HUES48 (cell line): Measurements from ENCODE around the gene RTN4.
"Not testable (repeated sequence)": the region's sequence is repeated elsewhere in the genome, so short reads cannot be mapped to it uniquely, and the experiment has no call there.

Source experiments
- H3K27ac ChIP-seq: one replicate; pipeline ENCODE4 v1.7.0; 2013; ENCODE audit warnings: low read depth, low read length, inconsistent platforms
- H3K27me3 ChIP-seq: 2 replicates; pipeline ENCODE4 v1.6.1; 2013; ENCODE audit warnings: mild to moderate bottlenecking, low read length; ENCODE audit not compliant: control insufficient read depth, insufficient read depth
- H3K36me3 ChIP-seq: 2 replicates; pipeline ENCODE4 v1.6.1; 2013; ENCODE audit warnings: low read length; ENCODE audit not compliant: control insufficient read depth, insufficient read depth
- H3K4me1 ChIP-seq: 2 replicates; pipeline ENCODE4 v1.6.1; 2013; ENCODE audit warnings: mild to moderate bottlenecking, low read length; ENCODE audit not compliant: control insufficient read depth, insufficient read depth
- H3K4me3 ChIP-seq: 2 replicates; pipeline ENCODE4 v1.5.1; 2013; ENCODE audit warnings: mild to moderate bottlenecking, low read depth, low read length
- H3K9ac ChIP-seq: 2 replicates; pipeline ENCODE4 v1.6.1; 2013; ENCODE audit warnings: mild to moderate bottlenecking, low read depth, low read length, moderate library complexity
- H3K9me3 ChIP-seq: 2 replicates; pipeline ENCODE4 v1.6.1; 2013; ENCODE audit warnings: low read length; ENCODE audit not compliant: control insufficient read depth, insufficient read depth

RTN4 gene, protein sequence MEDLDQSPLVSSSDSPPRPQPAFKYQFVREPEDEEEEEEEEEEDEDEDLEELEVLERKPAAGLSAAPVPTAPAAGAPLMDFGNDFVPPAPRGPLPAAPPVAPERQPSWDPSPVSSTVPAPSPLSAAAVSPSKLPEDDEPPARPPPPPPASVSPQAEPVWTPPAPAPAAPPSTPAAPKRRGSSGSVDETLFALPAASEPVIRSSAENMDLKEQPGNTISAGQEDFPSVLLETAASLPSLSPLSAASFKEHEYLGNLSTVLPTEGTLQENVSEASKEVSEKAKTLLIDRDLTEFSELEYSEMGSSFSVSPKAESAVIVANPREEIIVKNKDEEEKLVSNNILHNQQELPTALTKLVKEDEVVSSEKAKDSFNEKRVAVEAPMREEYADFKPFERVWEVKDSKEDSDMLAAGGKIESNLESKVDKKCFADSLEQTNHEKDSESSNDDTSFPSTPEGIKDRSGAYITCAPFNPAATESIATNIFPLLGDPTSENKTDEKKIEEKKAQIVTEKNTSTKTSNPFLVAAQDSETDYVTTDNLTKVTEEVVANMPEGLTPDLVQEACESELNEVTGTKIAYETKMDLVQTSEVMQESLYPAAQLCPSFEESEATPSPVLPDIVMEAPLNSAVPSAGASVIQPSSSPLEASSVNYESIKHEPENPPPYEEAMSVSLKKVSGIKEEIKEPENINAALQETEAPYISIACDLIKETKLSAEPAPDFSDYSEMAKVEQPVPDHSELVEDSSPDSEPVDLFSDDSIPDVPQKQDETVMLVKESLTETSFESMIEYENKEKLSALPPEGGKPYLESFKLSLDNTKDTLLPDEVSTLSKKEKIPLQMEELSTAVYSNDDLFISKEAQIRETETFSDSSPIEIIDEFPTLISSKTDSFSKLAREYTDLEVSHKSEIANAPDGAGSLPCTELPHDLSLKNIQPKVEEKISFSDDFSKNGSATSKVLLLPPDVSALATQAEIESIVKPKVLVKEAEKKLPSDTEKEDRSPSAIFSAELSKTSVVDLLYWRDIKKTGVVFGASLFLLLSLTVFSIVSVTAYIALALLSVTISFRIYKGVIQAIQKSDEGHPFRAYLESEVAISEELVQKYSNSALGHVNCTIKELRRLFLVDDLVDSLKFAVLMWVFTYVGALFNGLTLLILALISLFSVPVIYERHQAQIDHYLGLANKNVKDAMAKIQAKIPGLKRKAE

DNA sequence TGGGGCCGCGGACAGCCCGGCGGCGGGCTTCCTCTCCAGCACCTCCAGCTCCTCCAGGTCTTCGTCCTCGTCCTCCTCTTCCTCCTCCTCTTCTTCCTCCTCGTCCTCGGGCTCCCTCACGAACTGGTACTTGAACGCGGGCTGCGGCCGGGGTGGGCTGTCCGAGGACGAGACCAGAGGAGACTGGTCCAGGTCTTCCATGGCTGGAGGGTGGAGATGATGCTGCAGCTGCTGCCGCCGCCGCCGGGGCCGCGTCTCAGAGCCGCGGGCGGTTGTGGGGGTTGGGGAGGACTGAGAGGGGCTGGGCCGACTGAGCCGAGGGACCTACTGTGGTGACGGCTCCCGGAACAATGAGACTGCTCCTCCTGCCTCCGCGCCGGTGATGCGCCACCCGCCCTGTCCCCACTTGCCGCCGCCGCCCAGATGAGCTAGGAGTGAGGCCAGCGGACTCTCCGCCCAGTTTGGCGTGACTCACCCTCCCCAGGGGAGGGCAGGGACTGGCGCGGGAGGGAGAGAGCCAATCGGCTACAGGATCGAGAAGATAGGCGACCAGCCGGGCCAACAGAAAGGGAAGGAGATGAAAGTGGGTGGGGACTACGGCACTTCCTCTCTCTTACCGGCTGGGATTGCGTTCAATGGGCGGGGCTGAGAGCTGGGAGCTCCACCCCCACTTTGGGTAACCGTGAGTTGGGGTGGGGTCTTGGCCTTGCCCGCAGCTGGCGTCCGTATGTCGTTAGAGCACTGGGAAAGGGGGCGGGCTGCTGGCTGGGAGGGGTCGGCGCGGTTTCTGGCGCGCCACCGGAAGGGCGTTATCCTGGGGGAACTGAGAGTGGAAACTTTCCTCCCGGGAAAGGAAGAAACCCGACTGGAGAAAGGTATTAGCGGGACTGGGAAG lies at the start of gene RTN4:
TSS of gene RTN4 (minus strand) at position 352 of the 895 bp plus-strand sequence. CDS start at position 201, 151 bp downstream.
- Histone ChIP-seq H3K27ac (peak within 1 kb of the TSS; percentile 100), H3K4me3 (peak within 1 kb of the TSS; percentile 93), H3K4me1 (peaks cover 25% of the 10 kb centered on the region), H3K27me3 (no peaks in the 10 kb centered on the region), H3K9ac (peak within 1 kb of the TSS; percentile 97), H3K9me3 (no peaks in the 10 kb centered on the region), H3K36me3 (no peaks in the 10 kb centered on the region)

DNA sequence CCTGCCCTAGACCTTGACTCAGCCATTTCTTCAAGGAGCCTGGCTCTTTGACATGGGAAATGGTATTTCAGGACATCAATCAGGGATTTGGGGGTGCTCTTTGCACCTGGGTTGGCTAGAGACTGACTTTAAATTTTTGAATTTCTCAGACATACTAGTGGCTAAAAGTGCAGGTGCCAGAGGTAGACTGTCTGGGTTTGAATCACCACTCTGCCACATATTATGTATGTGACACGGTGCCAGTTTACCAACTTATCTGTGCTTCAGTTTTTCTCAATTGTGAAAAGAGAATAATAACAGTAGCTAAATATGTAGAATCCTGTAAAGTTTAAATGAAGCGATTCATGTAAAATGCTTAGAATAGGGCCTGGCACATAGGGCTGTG lies 49.2 kb upstream of the RTN4 start:
- Histone ChIP-seq H3K4me1 (peaks cover 11% of the 10 kb centered on the region), H3K27ac (no peak overlapping the region)

DNA sequence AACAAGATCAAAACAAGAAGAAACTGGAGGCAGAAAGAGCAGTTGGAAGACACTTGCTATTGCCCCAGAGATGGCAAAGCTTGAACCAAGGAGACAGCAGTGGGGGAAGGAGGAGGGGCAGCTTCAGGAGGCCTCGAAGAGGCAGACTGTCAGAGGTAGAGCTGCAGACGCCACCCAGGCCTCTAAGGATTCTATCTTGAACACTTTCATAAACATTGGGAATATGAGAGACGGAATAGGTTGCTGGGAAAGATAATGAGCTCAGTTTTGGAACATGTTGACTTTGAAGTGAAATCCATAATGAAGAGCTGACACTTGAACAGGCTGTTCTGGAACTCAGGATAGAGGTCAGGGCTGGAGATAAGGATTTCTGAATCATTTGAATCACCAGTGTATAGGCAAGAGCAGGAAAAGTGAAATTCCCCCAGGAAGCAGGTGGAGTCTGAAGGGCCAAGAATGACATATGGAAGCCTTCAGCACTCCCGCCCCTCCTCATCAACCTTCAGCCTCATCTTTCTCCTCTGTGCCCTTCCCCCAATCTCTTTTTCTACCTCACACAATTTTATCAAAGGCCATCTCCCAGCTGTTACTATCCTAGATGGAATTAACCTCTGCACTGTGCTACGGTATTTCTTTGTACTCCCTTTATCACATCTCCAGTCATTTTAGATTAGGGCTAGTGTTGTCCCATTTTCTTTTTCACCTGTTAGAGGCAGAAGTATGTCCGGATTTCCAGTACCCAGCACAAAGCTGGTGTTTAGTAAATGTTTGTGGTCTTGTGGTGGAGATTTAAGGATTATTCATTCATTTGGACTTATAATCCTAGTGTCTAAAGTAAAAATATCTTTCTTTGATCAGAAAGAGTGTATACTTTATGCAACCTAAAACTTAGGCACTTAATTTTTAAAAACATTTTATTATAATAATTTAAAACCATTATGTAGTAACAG lies 47.5 kb upstream of the RTN4 start:
- Histone ChIP-seq H3K27ac (no peak overlapping the region), H3K27me3 (no peaks in the 10 kb centered on the region), H3K36me3 (no peaks in the 10 kb centered on the region), H3K9ac (no peak overlapping the region), H3K9me3 (no peaks in the 10 kb centered on the region), H3K4me1 (peaks cover 13% of the 10 kb centered on the region), H3K4me3 (no peak overlapping the region)

More for the DNA sequence above, 49.2 kb upstream of the RTN4 start:
- no peaks in the 10 kb centered on the region for H3K9me3 ChIP-seq
- H3K9ac ChIP-seq = no peak overlapping the region
- H3K36me3 ChIP-seq = no peaks in the 10 kb centered on the region
- H3K4me3 ChIP-seq = no peak overlapping the region
- H3K27me3 ChIP-seq = no peaks in the 10 kb centered on the region

DNA sequence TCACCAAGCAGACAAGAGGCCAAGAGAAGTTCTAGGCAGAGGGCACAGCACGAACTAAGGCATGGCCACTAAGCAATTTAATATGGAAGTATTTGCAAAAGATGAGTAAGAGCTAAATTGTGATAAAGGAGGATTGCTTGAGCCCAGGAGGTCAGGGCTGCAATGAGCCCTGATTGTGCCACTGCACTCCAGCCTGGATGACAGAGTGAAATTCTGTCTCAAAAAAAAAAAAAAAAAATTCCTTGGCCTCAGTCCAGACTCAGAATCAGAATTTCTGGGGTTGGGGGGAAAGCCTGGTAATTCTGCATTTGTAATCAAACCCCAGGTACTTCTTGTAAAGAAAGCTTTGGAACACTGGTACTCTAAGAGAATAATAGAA lies 46.8 kb upstream of the RTN4 start:
- no peak overlapping the region for H3K4me3 ChIP-seq
- no peaks in the 10 kb centered on the region for H3K27me3 ChIP-seq
- no peak overlapping the region for H3K9ac ChIP-seq
- no peaks in the 10 kb centered on the region for H3K9me3 ChIP-seq
- no peaks in the 10 kb centered on the region for H3K36me3 ChIP-seq
- H3K4me1 ChIP-seq = peaks cover 13% of the 10 kb centered on the region
- H3K27ac ChIP-seq = no peak overlapping the region

DNA sequence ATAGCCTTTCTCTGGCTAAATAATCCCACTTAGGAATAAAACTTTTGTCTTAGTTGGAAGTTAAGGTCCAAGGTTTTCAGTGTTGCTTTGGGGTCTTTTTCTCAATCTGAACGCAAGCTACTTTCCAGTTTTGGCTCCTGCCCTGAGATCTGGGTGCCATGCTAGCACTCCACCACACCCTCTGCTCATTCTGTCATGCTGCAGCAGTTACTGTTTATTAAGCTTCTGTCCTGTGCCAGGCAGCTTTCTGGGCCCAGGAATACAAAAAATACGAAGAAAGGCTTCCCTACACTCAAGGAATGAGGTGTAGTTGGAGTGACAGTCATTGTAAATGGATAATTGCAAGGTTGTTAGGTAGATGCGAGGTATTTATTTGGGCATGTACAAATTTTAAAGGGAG lies 46.3 kb upstream of the RTN4 start:
- H3K9me3 ChIP-seq = no peaks in the 10 kb centered on the region
- no peak overlapping the region for H3K9ac ChIP-seq
- H3K27me3 ChIP-seq = no peaks in the 10 kb centered on the region
- no peak overlapping the region for H3K4me3 ChIP-seq
- no peaks in the 10 kb centered on the region for H3K36me3 ChIP-seq
- H3K4me1 ChIP-seq = peaks cover 13% of the 10 kb centered on the region
- no peak overlapping the region for H3K27ac ChIP-seq

DNA sequence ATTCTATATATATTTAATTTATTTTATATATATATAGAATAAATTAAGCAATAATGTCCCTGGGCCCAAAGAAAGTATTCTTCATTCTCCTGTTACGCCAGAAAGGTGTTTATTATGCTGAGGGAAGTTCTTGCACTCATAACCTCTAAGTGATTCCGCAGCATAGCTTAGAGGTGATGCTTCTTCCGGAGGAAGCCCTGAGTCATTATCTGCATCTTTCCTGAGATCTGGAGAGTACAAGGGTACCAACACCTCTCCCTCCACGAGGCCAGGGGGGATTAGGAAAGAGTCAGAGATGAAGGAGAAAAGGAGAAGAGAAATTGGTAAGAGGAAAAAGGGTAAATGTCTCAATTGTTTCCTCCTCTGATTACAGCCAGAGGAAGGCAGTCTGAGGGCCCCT lies 43.1 kb upstream of the RTN4 start:
- H3K4me3 ChIP-seq = no peak overlapping the region
- H3K9ac ChIP-seq = no peak overlapping the region

DNA sequence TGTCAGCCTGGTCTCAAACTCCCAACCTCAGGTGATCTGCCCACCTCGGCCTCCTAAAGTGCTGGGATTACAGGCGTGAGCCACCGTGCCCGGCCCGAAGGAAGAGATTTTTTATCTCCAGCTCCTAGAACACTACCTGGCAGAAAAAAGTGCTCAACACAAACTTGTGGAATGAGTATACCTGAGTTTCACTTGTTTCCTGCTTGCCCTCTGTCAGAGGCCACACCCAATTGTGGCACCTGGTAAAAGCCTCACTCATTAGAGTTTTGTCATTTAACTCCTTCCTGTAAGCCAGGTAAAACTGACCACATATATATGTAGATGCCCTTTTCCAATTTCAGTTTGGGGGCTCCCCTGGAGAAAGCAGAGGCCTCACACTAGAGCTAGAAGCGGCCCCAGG lies 42.2 kb upstream of the RTN4 start:
- H3K36me3 ChIP-seq = no peaks in the 10 kb centered on the region
- H3K9me3 ChIP-seq = no peaks in the 10 kb centered on the region
- no peaks in the 10 kb centered on the region for H3K27me3 ChIP-seq
- no peak overlapping the region for H3K9ac ChIP-seq
- no peak overlapping the region for H3K27ac ChIP-seq
- H3K4me1 ChIP-seq = peaks cover 2% of the 10 kb centered on the region; the same call in 1 of the 2 replicates
- no peak overlapping the region for H3K4me3 ChIP-seq

More for the DNA sequence above, 43.1 kb upstream of the RTN4 start:
- H3K27ac ChIP-seq = no peak overlapping the region
- H3K9me3 ChIP-seq = no peaks in the 10 kb centered on the region
- no peaks in the 10 kb centered on the region for H3K27me3 ChIP-seq
- H3K4me1 ChIP-seq = peaks cover 8% of the 10 kb centered on the region; the same call in 1 of the 2 replicates
- no peaks in the 10 kb centered on the region for H3K36me3 ChIP-seq

DNA sequence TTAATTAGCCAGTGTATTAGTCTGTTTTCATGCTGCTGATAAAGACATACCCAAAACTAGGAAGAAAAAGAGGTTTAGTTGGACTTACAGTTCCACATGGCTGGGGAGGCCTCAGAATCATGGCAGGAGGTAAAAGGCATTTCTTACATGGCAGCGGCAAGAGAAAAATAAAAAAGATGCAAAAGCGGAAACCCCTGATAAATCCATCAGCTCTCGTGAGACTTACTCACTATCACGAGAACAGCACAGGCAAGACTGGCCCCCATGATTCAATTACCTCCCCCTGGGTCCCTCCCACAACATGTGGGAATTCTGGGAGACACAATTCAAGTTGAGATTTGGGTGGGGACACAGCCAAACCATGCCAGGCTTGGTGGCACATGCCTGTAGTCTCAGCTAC lies 41.4 kb upstream of the RTN4 start:
- not testable (repeated sequence) for H3K9me3 ChIP-seq, H3K4me1 ChIP-seq, H3K27me3 ChIP-seq, H3K9ac ChIP-seq, H3K4me3 ChIP-seq, H3K36me3 ChIP-seq, H3K27ac ChIP-seq

DNA sequence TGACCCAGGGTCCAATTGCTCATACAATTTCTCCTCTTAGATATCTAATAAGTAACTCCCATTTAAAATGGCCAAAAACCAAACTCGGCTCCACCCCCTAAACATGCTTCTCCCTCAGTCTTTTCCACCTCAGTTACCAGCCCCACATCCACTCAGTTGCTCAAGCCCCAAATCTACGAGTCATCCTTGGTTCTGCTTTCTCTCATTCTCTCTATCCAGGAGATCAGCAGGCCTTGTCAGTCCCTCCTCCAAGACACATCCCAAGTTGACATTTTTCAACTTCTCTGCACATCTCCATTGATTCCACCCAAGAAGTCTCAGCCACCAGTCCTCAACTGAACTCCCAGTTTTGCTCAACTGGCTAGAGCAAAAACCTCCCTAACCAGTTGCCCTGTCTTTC lies 40.5 kb upstream of the RTN4 start:
- Histone ChIP-seq H3K9ac (no peak overlapping the region), H3K4me1 (peaks cover 2% of the 10 kb centered on the region; the same call in 1 of the 2 replicates), H3K27me3 (no peaks in the 10 kb centered on the region), H3K36me3 (no peaks in the 10 kb centered on the region), H3K4me3 (no peak overlapping the region), H3K9me3 (no peaks in the 10 kb centered on the region), H3K27ac (no peak overlapping the region)
